Hematopoietic multipotent progenitor cell (in vitro differentiated cells): ENCODE data around the gene MED15. TPM values are rescaled to one million over a fixed set of nuclear protein-coding genes. Genes with fewer than 3 reads are reported as not detected.
A peak's percentile ranks its signal among the peaks of the same experiment; 100 is the strongest.

Experiments
- DNase-seq, 3 donors: peaks; one replicate each; pipeline ENCODE4 v3.0.0-alpha.2; 2011 to 2015; ENCODE audit warnings: low read depth in 2 of 3, low spot score in 2 of 3
- total RNA-seq: library from RNA; depleted of rRNA; stranded (reverse); fragments of >200 nt; gene quantifications from one replicate; pipeline ENCODE4 v1.2.3, GENCODE V29; 2012

The MED15 gene
- total RNA-seq, 1 donor, result 97.8 TPM

DNA sequence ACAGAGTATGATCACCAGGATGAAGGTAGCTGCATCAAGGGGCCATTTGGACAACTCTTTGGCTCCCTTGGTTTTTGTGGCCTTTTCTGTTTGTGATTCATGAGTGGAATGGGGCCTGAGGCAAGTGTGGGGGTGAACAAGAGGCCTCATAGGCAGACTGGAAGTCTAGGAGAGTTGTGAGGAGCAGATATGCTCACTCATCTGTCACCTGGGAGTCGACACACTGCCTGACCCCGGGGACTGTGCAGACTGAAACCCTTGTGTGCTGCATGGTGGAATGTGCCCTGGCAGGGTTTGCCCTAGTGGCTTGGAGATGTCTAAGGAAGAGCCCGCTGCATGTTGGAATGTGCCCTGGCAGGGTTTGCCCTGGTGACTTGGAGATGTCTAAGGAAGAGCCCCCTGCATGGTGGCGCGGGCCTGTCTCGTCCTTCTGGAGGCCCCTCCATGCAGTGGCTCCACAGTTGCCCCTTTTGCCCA lies 60.0 kb downstream of the MED15 start:
- no peak for DNase-seq

DNA sequence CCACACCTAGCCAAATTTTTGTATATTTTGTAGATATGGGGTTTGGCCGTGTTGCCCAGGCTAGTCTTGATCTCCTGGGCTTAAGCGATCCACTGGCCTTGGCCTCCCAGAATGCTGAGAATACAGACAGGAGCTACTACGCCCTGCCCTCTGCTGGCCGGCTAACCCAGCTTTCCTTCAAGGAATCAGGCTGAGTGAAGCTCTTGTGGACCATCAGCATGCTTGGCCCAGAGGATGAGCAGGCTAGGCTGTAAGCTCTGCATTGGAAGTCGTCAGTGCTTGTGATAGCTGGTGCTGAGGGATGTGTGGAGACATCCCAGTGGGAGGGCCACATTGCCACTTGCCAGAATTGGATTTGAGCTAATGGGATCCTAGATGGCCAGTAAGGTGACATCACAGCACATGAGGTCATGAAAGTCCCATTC lies 60.6 kb downstream of the MED15 start:
- no peak for DNase-seq

DNA sequence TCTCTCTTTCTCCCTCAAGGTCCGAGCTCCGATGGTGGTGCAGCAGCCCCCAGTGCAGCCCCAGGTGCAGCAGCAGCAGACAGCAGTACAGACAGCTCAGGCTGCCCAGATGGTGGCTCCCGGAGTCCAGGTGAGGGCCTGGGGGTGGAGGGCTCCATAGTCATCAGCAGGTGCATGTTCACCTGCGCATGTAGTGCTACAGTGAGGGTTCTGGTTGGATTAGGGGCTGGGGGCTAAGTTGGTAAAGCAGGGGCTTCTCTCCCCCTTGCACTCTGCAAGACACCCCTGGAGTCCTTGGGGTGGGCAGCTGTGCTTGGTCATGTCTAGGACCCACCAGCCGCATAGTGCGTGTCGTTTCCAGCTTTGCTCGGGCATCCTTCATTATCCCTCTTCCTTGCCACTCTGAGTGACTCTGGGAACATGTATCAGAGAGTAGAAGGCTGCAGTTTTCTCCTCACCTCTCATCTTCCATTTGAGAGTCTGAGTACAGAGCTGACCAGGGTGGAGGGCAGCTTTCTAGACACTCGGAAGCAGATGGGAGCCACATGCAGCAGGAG lies 61.2 kb downstream of the MED15 start:
- DNase-seq, result no peak

DNA sequence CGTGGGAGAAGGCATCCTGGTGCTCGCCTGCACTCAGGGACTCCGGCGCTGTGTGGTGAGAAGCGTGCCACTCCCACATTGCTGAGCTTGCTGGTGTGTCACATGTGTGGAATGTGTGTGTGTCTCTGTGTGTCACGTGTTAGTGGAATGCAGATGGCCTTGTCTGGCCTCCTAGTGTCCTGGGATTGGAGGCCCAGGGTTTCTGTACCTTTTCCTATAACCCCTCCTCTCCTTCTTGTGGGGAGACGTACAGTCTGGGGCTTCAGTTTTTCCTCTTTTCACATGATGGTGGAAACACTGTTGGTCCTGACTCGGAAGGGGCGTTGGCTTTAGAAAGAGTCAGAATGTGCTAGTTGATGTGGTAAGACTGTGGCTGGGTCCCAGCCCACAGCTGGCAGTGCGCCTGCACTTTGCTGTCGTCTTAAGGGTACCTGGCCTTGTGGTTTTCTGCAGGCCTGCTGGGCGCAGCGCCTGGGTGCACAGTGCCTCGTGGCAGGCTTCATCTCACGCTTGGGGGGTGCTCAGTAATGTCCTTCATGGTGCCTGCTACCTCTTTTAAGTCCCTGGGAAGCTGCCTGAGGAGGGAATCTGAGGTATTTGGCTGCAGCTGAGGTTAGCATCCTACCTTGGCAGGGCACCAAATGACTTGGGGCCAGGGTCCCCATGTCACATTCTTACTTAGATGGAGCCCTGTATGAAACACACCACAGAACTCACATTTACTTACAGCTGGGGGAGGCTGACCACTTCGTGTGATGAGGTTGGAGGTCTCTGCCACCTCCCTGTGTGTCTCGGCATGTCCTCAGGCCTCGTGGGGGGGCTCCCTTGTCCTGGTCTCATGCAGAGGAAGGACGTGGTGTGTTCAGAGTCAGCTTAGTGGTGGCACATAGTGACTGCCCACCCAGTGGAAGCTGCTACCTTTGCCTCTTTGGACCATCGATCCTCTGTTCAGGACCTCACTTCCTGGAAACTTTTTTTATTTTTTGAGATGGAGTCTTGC lies 61.9 kb downstream of the MED15 start:
- peak; percentile 50 to 77 (median 72) for DNase-seq

DNA sequence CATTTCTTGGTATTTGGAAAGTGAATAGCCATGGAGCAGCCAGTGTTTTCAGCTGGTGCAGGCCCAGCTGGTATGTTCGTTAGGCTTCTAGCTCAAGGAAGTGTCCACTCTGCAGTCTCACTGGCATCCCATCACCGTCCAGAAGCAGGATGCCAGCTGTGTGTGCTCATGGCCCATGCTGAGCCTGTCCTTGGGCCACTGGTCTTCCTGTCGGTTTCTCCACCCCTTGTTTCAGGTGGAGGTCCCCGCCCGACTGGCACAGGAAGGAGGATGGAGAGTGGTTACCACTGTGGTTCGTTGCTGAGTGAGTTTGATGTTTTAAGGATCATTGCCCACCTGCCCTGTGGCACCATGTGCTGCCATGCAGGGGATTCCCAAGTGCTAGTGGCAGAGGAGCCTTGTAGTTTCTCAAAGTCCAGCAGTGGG lies 63.7 kb downstream of the MED15 start:
- DNase-seq, result no peak

DNA sequence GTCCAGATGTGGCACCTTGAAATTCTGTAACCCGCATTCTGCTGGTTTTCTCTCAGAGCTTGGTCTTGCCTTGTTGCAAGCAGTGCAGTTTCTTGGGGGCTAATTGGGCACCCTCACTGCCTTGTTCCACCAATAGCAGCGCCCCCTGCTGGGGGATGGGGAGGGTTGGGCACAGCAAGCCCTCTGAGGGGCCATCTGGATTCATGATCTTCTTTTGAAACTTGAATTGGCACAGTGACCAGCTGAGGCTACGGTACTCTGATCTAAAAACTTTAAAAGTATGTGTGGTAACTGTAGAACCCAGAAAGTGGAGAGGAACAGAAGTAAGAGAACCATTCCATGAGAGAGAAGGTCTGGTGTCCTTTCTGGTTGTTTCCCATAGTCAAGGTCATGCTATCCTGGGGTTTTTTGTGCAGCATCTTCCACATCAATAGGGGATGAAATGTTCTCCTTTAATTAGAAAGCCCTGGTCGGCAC lies 64.2 kb downstream of the MED15 start:
- DNase-seq, result peak in 2 of 3 donors; percentile 42 to 70

DNA sequence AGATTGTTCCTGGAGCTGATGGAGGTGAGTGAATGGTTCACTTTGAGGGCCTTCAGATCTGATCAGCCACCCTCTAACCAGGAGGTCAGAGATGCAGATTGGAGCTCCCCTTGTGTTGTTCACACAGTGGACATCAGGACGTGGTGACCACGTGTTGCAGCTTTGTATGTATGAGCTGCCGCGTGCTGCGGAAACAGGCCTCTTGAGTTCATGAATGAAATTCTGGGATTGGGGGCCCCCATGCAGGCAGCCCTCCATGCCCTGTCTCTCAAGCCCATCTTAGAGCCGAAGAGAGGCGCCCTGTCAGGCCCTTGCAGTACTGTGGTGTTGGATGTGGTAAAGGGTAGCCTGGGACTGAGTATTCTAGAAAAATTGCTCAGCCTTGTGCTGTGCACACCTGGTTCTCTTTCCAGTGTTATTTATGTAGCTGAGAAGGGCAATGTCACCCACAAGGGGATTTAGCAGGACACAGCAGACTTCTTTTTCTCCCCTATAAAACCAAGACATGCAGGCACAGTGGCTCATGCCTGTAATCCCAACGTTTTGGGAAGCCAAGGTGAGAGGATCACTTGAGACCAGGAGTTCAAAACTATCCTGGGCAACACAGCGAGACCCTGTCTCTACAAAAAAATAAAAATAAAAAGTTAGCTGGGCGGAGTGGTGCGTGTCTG lies 64.9 kb downstream of the MED15 start:
- no peak for DNase-seq

DNA sequence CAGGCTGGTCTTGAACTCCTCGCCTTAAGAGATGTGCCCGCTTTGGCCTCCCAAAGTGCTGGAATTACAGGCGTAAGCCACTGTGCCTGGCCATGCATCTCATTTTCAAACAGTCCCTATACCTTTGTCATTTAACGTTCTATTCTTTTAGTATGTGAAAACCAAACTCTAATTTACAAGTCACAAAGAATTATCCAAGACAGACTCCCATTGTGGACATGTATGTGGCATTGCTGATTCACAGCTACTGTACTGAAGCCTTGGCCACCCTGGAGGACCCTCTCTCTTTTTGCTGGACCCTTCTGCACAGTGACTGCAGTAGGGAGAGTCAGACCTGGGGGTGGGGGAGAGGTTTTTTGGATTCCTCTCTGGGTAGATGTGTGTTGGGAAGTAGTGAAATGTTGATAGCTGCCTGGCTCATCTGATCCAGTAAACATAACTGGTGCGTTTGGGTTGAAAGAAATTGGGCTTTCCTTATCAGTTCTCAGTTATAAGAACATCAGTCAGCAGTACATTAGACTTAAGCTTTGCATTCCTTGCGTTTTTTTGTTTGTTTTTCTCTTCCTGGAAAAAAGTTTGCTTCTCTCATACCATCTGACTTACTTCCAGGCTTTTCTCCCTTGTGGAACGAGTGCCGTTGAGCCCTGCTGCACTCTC lies 65.9 kb downstream of the MED15 start:
- DNase-seq, result no peak

DNA sequence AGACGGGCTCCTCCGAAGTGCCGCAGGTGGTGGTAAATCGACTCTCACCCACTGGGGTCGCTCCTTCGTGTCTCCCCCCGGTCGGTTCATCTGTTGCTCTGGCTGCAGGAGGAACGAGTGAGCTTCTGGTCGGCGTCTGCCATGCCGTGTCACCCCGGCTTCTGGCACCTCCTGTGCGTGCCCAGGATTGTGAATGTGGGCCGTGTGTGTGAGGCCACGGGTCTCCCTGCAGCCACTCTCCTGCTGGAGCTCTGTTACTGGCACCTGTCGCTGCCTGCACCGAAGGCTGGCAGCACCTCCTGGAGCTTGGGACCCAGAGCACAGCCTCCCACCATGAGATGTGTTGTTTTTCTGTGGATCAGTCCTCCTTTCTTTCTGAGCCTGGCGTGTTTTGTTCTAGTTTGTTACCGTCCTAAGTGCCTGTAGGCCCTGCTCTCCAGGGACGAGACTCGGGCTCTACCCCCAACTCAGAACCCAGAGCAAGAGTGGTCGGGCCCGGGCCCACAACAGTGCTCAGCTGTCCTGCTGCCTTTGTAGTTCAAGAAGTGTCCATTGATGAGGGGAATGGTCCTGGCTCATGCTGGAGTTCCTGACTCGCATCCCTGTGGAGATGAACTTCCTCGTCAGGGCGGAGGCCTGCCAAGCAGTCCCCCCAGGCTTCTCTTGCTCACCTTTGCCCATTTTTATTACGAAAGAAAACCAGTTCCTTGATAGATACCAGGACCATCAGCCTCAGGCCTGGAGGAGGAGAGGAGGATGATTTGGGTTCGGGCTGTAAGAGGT lies 66.6 kb downstream of the MED15 start:
- DNase-seq, result no peak

DNA sequence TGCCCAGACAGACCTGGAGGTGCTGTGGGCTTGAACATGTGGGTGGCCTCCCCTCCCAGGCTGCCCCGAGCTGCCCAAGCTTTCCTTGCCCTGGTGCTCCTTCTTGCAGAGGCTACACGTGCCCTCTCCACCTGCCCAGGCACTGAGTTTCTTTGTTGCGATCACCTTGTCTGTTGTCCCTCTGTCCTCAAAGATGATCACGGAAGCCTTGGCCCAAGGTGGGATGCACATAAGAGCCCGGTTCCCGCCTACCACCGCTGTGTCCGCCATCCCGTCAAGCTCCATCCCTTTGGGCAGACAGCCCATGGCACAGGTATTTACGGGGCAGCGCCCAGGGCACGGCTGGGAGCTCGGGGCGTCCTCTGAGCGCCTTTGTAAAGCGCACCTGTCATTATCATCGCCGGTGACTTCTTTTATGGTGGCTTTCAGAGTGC lies 67.5 kb downstream of the MED15 start:
- DNase-seq, result no peak

DNA sequence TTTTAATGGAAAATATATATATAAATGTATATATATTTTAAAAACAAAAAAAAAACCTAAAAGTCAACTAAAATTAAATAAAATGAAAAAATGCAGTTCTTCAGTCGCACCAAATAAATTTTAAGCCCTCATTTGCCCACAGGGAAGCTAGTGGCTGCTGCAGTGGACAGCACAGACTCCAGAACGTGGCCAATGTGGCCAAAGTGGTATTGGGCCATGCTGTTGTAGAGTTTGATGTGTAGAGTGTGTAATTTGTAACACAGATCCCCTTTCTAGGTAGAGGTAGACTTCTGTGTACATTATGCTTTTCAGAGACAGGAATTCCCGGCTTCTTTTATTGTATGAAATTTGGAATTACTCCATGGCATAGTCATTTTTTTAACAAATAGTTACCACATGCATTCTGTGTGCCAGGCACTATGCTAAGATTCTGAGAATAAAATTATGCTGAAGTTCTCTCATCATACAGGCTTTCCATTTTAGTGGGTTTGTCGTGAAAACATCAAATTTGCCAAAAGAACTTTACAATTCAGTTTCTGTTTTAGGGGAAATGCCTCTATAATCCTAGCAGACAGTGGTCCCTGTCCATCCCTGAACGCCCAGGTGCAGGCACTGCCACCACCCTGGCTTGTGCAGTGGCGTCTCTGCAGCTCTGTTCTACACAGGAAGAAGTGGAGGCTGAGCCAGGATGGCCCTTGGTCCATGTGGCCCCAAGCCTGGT lies 68.5 kb downstream of the MED15 start:
- DNase-seq, result no peak

DNA sequence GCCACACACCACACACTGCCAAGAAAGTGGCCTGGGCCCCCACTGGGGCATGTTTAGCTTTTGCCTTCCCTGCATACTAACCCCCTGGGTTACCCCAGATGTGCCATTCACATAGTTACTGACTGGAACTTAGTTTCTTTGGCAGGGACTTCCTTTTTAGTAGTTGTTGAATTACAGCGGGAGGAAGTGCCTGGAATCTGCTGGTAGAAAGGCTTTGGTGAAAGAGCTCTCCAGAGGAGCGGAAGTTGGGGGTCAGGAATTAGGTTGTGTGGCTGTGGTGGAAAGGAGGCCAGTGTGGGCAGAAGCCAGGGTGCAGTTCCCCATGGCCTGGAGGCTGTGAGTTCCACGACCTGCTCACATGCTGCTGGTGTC lies 69.0 kb downstream of the MED15 start:
- DNase-seq, result peak in 1 of 3 donors; percentile 30

DNA sequence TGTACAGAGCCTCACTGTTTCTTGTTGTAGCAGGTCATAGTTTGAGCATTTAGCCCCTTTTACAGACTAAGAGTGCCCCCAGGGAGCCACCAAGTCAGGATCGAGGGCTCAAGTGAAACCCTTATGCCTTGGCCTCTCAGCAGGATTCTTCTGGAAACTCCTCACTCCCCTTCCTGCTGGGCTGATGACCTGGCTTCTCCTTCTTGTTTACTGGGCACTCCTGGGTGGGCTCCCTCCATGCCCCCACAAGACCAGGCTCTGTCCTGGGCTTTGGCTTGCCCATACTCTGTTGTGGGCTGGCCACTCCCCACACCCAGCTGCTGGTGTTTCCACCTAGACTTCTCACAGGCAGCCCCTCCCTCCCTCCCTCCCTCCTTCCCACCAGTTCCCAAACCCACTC lies 69.6 kb downstream of the MED15 start:
- DNase-seq, result no peak

DNA sequence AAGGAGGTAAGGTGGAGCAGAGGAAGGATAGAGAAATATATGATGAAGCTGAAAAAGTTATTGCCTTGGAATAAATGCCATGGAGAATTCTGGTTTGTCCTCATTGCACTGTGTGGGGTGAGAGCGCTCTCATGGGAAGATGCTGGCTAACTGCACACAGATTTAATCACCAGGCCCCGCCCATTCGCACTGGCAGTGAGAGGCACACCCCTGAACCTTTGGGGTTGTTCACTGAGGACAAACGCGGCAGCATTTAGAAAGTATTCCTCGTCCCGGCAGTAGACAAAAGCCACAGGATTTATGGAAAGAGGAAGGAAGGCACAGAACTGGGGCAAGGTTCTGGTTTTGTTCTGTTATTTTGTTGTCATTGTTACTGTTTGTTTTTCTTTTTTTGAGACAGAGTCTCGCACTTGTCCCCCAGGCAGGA lies 70.2 kb downstream of the MED15 start:
- no peak for DNase-seq

DNA sequence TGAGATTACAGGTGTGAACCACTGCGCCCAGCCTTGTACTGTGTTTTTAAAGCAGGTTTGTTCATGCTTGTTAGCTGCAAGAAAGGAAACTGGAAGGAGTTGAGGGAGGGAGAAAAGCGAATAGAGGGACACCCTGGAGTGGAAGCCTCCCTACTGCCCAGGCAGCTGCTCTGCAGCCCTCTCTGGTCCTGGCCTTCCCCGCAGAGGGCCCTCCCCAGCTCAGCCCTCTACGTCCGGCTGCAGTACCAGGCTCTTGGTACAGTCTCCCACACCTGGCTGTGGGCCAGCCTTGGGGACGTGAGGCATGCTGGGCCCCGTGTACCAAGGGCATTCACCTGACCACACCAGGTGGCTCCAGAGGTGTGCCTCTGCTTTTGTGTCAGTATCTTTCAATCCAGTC lies 70.8 kb downstream of the MED15 start:
- no peak for DNase-seq

DNA sequence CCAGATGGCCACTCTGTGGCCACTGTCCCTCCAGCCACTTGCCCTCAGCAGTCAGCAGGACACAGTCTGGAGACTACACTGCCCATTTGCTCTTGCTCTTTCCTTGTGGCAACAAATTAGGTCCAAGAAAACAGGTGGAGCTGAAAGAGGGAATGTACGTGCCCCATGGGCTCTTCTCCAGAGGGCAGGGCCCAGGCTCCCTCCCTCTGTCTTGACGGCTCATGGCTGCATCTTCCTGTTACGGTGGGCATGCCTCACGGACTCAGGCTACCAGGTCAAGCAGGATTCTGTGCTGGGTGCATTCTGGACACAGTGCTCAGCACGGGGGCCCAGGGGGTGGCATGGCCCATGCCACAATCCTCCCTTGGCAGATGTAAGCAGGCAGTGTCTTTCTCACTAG lies 71.3 kb downstream of the MED15 start:
- DNase-seq, result no peak

DNA sequence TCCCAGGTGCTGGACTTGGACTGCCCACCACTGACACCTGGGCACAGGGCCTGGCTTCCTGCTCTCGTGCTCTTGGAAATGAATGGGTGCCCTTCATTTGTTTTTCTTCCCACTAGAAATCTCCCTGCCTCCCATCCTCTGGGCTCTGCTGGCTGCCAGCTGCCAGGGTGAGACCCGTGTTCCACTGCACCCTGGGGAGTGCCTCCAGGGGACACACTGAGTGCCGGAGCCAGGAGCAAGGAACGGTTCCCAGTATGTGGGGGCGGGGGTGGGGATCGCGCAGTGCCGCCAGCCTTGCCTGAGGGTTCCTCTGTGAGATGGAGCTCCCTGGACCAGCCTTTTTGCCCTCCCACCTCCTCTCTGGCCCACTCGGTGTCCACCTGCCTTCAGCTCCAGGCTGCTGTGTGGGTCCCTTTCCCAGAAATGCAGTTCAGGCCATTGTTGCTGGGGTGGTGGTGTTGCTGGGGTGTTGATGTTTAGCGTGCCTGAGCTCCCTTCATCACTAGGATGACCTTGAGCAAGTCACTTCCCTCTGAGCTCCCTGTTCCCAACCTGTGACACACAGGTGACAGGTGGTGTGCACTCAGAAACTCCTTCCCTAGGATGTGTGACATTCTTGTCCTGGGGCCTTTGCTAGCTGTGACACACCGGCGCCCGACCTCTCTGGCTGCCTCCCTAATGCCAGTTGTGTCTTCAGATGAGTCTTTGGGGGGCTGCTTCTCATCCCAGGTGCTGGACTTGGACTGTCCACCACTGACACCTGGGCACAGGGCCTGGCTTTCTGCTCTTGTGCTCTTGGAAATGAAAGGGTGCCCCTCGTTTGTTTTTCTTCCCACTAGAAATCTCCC lies 72.1 kb downstream of the MED15 start:
- no peak for DNase-seq

DNA sequence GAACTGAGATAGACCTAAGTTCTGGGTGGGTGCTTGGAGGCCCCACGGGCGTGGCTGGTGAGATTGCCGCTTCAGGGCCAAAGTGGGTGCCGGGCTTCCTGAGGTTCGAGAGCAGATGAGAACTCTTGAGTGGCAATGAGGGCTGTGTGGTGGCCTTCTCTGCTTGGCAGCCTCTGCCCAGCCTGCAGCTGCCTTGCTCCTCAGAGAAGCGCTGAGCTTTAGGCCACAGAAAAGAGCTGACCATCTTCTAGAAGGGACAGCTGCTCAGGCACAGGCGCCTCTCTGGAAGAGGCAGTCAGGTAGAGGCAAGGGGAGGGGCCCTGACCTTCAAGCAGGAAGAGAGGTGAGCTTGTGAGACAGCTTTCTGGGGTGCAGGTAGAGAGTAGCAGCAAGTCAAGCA lies 72.8 kb downstream of the MED15 start:
- DNase-seq, result no peak
